GM19452 (cell line): ENCODE measurements around the gene ZFP3.
"Not testable (repeated sequence)": the region's sequence is repeated elsewhere in the genome, so short reads cannot be mapped to it uniquely, and the experiment has no call there.

ENCODE experiments used
- ATAC-seq: cut with Tn5 transposase; IDR thresholded peaks from one replicate; pipeline ENCODE4 v1.9.1; 2021; ENCODE audit not compliant: unreplicated experiment

The ZFP3 gene

DNA sequence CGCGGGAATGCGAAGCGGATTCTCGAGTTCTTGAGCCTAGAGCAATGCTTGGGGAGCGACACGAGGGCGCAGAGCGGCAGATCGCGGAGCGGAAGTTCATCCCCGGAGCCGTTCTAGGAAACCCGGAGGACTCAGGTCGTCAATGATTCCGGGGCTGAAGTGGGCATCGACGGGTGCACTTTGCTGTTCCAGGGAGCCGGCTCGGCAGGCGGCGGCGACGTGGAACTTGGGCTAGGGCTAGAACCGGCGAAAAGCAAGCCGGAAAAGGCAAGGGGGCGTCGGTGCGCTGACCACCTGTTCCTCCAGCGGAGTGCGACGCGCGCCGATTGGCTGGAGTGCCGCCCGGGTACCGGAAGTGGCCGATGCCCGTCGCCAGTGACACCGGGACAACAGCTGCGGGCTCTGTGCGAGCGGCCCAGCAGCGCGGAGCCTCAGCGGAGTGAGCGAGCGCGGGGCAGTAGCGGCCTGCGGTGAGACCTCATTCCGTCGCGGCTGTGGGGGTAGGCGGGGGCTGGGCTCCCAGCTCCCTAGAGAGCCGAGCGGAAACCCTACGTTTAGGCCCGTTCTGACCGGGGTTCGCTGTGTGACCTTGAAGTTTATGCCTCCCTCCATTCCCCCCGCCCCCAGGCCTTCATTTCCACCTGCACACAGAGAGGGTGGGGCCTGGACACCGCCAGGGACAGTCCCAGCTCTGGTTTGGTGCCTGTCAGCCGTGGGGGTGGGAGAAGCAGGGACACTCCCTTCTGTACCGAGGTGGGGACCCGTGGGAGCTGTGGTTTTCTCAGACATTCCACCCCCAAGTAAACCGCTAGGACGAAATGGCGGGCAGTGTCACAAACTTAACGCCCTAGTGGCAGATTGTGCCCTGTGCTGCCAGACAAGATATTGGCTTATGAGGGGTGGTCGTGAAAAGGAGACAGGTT lies at the start of gene ZFP3:
Gene ZFP3, plus strand, starts transcription at position 362 of the 923 bp plus-strand sequence. CDS start 13,038 bp downstream, outside the sequence.
- ATAC-seq = peak; percentile 77

DNA sequence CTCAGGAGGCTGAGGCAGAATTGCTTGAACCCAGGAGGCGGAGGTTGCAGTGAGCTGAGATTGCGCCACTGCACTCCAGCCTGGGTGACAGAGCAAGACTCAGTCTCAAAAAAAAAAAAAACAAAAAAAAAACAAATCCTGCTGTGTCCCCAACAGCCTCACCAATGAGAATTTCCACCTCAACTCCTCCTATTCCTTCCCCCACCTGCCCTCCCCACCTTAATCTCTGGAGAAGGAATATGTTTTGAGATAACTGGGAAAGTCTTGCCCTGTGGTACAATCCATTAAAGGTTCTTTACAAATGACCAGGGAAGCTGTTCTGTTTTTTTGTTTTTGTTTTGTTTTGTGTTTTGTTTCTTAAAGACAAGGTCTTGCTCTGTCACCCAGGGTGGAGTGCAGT lies 48.1 kb upstream of the ZFP3 start:
- ATAC-seq = not testable (repeated sequence)

DNA sequence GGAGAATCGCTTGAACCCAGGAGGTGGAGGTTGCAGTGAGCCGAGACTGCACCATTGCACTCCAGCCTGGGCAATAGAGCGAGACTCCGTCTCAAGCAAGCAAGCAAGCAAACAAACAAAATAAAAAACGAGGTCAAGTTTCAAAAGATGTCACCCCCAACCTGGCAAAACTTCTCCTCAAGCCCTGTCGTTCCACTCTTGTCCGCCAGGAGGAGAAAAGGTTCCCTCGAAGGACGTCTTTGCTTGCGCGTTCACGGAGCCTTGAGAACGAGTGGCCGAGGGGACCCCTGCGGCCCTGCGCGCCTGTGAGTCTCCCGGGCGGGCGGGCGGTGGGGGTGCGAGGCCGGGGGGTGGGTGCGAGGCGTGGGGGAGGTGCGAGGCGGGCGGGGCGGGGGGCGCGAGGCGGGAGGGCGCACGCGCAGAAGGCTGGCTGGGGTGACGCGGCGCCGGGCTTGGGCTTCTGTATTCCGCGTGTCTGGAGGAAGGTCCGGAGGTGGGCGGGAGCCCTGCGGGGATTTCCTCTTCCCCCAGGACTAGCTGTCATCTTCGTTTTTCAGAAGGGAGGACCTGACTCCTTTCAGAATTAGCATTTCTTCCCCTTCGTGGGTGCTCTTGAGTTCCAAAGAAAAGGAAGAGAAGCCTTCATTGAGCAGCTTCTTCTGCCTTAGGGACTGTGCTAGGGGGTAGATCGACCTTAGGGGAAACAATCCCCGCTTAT lies 46.7 kb upstream of the ZFP3 start:
- ATAC-seq = peak; percentile 61

DNA sequence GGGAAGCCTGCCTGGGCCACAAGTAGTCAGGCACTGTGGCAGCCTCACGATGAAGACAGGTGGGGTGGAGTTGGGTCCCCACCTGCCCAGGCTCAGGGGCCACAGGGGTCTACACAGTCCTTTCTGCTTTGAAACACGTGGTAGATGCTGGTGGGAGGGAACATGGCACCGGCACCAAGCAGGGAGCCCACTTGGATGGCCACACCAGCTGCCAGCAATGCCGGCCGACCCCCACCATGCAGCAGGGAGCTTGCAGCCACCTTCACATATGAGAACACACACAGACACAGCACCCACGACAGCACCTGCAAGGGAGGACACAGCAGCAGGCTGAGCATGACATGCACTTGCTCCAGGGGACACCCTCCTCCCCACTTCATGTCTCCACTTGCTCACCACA lies 45.4 kb upstream of the ZFP3 start:
- ATAC-seq = no peak

DNA sequence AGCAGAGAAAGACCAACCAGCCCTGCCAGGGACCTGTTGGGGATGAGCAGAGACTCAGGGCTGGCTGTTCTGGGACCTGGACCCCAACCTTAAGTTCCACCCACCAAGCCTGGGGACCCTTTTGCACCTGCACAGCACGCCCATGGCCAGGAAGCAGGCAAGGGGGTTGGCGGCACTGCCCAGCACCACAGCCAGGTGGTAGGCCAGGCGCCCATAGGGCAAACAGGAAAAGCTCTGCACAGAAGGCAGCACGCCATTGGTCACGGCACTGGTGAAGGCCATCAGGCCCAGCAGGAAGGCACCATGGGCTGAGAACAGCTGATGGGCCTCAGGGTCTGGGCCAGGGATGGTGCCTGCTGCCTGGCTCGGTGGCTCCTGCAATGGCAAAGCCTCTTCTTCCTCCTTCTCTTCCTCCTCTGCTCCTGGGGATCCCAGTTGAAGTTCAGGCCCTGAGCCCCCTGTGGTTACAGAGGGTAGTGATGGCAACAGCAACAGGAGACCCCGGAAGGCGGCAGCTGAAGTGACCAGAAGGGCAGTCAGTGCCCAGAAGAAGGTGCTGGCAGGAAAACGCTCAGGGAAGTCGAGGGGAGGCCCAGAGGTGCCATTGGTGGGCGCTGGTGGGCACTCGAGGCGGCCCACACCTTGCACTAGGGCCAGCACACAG lies 44.8 kb upstream of the ZFP3 start:
- no peak for ATAC-seq

DNA sequence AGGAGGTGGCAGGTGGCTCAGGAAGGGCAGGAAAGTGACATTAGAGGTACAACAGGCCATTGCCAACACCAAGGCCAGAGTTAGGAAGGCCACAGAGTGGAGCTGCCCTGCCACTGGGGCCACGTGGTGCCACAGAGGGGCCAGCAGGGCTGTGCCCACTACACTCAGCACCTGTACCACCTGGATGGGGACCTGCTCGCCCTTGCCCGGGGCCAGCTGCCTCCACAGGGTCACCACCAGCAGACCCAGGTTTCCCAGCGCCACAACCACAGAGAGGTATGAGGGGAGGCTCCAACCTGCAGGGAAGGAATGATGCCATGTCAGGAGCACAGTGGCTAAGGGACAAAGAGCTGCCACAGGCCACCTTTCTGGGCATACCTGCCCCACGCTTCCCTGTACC lies 44.2 kb upstream of the ZFP3 start:
- ATAC-seq = no peak

DNA sequence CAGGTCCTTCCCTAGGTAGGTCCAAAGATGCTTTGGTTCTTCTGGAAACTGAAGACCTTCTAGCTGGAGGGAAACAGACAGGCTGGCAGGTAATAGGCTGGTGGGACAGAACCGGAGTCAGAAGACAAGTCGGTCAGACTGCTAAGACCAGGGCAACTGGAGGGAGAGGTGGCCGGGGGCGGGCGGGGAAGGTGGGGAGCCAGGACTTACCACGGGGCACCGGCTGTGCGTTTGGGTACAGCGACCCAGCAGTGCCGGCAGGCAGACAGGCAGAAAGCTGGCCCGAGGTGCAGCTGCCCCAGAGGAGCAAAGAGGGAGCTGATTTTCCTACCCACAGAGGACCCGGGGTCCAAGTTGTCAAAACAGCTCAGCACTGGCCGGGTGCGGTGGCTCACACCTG lies 43.6 kb upstream of the ZFP3 start:
- ATAC-seq = no peak

DNA sequence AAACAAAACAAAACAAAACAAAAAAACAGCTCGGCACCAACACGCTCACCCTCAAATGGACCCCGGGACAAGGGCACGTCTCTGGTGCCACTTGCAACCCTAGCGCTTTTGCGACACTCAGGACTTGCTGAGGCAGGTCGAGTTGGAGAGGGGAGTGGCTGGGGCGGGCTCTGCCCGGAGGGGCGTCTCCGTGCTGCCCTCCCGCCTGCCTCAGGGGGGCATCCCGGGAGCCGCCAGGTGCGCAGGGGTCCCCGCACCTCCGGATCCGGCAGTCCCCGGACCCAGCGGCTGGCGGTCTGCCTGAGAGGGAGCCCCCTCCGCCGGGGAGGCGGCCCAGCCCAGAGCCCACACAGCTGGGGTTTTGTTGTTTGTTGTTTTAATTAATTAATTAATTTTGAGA lies 43.0 kb upstream of the ZFP3 start, which contains the start of gene SLC52A1:
Gene SLC52A1, minus strand, starts transcription at position 112 of the 400 bp plus-strand sequence. CDS start 820 bp downstream, outside the sequence.
- ATAC-seq = no peak

DNA sequence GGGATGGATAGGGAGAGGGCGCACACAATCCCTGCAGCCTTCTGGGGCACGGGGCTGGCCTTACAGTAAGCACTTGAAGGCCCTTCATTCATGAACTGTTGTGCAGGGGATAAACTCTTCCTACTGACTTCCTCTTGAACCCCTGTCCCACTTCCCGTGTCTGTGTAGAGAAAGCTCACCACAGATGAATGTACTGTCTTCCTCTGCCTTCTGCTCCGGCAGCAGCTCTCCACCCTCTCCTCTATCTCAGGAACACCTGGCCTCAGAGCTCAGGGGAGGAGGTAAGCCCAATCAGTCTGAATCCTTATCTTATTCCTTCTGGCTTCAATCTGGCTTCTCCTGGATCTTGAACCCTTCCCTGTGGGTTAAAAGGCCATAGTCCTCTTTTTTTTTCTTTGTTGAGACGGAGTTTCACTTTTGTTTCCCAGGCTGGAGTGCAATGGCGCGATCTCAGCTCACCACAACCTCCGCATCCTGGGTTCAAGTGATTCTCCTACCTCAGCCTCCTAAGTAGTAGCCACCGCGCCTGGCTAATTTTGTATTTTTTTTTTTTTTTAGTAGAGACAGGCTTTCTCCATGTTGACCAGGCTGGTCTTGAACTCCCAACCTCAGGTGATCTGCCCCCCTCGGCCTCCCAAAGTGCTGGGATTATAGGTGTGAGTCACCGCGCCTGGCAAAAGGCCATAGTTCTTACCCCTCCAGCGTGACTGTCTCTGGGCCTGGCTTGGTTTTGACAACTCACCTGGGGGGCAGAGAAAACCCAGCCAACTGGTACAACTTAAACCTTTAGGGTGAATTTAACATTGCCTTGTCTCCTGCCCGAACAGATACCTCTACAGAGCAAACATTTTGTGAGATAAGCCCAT lies 35.9 kb upstream of the ZFP3 start:
- no peak for ATAC-seq

DNA sequence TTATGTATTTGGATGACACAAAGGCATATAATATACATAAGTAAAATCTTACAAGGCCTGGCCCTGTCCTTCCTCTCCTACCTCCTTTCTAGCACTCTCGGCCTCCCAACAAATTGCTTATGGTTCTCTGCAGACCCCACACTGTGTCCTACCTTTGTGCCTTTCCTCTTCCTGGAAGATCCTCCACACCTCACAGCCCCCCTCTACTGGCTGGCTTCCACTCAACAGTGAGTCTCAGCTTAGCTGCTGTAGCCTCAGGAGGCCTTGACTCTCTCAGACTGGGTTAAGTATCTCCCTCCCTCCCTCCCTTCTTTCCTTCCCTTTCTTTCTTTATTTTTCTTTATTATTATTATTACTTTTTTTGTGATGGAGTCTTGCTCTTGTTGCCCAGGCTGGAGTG lies 34.7 kb upstream of the ZFP3 start:
- no peak for ATAC-seq

DNA sequence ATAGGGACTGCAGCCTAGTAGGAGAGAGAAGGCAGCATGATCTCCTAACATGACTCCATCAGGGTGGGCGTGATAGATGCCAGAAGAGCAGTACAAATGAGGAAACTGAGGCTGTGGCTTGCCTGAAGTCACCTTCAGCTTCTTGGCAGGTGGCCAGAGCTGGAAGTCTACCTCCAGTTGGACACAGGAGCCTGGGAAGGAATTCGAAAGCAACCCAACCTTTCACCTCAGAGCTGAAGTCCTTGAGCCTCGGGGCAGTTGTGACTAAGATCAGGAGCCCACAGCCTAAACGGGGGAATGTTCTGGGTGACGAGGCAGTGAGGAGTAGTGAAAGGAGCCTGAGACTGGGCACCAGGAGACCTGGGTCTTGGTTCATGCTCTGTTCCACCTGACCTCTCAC lies 33.6 kb upstream of the ZFP3 start:
- ATAC-seq = no peak

DNA sequence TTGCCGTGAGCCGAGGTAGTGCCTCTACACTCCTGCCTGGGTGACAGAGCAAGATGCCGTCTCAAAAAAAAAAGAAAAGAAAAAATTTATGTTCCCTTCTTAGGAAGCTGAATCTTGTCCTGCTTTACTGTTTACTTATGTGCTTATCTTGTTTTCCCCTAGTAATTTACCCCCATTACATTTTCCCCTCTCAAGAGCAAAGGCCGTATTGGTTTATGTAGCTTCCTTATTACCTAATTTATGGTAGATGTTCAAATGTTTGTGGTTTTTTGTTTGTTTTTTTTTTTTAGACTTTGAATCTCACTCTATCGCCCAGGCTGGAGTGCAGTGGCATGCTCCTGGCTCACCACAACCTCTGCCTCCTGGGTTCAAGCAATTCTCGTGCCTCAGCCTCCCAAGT lies 32.8 kb upstream of the ZFP3 start:
- no peak for ATAC-seq

DNA sequence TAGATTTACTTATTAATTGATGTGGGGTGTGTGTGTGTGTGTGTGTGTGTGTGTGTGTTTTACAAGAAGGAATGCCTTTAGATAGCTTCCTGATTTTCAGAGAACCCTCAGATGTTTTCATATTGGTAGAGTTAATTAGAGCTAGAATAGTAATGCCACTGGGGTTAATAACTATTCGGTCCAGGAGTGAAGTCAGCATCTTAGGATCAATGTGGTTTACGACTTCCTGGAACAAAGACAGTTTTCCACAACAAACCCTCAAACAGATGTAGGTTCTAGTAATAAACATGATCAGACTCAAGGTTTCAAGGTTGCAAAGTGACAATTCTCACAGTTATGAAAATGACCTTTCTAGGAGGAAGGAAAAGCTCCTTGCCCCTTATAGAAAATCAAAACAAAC lies 30.8 kb upstream of the ZFP3 start:
- ATAC-seq = no peak

DNA sequence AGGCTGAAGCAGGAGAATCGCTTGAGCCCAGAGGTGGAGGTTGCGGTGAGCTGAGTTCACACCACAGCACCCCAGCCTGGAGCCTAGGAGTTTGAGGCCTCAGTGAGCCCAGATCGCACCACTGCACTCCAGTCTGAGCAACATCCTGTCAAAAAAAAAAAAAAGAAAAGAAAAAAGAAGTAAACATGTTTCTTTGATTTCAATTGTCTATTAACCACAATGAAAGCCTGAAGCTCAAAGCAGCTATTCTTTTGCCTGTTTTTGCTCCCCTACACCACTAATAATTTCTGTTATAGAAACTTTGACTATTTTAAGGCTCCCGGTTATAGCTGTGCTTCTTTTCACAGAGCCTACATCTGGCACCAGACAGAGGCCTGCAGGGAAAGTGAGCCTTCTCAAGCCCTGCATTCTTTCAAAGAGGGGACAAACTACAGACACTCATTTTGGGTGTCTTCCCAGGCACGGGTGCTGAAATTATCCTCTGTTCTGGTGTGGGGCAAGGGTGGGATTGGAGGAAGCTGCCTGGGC lies 28.9 kb upstream of the ZFP3 start:
- no peak for ATAC-seq

DNA sequence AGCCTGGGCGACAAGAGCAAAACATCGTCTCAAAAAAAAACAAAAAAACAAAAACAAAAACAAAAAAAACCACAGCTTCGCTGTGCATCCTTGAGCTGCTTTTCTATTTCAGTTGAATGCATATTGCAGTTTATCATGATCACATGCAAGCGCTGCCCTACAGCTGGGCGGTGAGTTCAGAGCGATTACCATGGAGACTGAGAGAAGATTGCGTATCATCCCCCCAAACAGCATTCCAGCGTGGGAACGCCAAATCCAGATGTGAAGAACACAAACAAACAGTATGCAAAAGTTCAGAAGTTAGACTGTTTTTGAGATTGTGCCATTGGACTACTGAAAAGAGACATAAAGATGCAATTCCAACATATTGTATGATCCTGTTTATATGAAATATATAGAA lies 28.0 kb upstream of the ZFP3 start:
- ATAC-seq = no peak

DNA sequence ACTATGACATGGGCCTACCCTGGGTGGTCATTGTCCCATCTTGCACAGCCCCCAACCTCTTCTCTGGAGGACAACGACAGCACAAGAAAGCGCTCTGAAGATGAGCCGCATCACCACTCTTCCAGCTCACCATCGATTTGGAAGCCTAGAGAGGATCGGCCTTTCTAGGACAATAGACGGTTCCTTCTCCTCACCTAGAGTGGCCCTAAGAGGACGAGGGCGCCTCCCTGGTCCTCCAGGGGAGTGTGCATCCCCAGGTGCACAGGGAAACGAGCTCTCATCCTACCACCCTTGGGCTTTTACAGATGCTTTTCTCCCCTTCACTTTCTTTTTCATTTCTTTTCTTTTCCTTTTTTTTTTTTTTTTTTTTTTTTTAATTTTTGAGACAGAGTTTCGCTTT lies 22.7 kb upstream of the ZFP3 start:
- ATAC-seq = no peak

DNA sequence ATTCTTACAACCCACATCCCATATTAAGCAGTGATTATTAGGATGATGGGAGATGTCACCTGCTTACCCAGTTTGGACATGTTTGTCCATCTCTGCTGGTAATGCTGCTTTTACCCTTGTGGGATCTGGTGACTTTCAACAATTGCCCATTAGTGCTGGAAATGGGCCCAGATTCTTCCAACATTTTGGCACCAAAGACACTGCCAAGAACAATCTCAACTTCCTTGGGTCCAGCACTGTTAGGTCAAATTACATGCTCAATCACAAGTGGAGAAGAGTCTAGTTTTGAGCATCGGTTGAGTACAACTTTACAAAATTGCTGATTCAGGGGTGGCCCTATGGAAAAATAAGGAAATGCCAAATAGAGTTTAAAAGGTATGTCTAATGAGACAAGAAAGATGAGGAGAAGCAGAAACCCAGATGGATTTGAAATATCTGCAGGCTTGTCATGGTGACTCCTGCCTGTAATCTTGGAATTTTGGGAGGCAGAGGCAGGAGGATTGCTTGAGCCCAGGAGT lies 13.0 kb upstream of the ZFP3 start:
- no peak for ATAC-seq

DNA sequence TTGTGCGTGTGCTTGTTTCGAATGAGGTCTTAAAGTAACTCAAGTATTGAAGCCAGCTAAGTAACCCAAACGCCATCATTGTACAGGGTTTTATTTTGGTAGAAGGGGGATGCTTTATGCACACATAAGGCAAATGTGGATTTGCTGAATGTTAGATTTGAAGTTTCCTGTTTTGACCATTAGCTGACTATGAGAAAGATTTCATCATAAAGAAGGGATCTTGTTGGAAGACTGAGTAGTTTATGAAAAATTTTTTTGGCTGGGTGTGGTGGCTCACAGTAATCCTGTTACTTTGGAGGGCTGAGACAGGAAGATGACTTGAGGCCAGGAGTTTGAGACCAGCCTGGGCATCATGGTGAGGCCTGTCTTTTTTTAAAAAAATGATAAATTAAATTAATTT lies 10.0 kb upstream of the ZFP3 start:
- no peak for ATAC-seq

DNA sequence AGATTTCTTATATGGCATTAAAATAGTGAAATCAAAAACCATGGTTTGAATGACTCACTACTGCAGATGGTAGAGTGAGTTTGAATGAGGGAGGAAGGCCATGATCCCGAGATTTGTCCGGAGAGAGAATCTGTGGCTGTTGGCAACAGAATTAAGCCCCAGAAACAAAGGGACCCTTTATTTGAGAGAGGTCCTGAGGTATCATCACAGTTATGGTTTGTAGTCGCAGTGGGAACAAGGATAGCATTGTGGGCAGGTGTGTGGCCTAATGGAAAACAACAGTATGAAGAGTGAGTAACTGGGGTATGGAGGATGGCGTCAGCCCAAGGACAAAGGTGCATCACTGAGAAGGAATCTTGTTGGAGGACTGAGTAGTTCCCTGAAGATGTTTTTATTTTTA lies 8.5 kb upstream of the ZFP3 start:
- ATAC-seq = no peak

DNA sequence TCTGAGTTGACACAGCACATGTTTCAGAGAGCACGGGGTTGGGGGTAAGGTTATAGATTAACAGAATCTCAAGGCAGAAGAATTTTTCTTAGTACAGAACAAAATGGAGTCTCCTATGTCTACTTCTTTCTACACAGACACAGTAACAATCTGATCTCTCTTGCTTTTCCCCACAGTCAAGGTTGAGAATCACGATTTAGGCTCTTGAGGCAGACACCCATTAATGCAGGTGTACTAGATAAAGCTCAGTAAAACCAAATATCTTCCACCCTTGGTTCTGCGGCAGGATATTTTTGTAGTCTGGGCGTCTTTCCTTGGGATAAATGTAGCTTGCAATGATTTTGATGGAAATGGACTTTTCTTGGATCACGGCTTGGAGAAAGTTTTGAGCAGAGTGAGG lies 2.8 kb upstream of the ZFP3 start:
- not testable (repeated sequence) for ATAC-seq
